Measurements from ENCODE around the gene OXER1. TPM values are rescaled to one million over a fixed set of nuclear protein-coding genes. Genes with fewer than 3 reads are reported as not detected.

Gene OXER1
- total and polyA plus RNA-seq, 4 donors, result 2.2 to 8.1 (median 6.7) TPM

DNA sequence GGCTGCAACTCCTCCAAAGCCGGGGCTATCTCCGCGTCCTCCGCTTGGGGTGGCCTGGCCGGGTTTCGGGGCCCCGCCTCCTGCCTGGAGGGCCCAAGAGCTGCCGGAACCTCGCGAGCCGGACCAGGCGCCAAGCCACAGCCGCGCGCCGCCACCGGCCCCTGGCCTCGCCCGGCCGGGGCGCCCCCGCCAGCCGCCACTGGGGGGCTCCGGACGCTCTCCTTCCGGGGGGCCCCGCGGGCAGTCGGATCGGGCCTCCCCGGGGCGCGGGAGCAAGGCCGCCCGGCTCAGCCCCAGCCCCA lies 45.8 kb upstream of the OXER1 start:
- H3K4me3 ChIP-seq (ENCODE audit: low read depth in 1 of 3, low read length in 3 of 3), result peak overlapping the region; percentile 11 to 84 (median 51)
- no peaks in the 10 kb centered on the region for H3K27me3 ChIP-seq (ENCODE audit: control insufficient read depth in 4 of 4, insufficient read depth in 4 of 4, low read length in 3 of 4)
- no peaks in the 10 kb centered on the region for H3K9me3 ChIP-seq (ENCODE audit: control insufficient read depth in 4 of 4, low read length in 3 of 4)
- peak overlapping the region; percentile 99 to 100 for H3K27ac ChIP-seq (ENCODE audit: low read depth in 1 of 2, low read length in 2 of 2)
- WGBS, result under 1% methylated on average over 35 of the region's 35 CpGs
- no peak for TF ChIP-seq GABPA (IDR thresholded peaks at IDR 0.05 in 1 of 2, conservative IDR thresholded peaks at IDR 0.05 in 1 of 2)
- TF ChIP-seq, protein P1, sequence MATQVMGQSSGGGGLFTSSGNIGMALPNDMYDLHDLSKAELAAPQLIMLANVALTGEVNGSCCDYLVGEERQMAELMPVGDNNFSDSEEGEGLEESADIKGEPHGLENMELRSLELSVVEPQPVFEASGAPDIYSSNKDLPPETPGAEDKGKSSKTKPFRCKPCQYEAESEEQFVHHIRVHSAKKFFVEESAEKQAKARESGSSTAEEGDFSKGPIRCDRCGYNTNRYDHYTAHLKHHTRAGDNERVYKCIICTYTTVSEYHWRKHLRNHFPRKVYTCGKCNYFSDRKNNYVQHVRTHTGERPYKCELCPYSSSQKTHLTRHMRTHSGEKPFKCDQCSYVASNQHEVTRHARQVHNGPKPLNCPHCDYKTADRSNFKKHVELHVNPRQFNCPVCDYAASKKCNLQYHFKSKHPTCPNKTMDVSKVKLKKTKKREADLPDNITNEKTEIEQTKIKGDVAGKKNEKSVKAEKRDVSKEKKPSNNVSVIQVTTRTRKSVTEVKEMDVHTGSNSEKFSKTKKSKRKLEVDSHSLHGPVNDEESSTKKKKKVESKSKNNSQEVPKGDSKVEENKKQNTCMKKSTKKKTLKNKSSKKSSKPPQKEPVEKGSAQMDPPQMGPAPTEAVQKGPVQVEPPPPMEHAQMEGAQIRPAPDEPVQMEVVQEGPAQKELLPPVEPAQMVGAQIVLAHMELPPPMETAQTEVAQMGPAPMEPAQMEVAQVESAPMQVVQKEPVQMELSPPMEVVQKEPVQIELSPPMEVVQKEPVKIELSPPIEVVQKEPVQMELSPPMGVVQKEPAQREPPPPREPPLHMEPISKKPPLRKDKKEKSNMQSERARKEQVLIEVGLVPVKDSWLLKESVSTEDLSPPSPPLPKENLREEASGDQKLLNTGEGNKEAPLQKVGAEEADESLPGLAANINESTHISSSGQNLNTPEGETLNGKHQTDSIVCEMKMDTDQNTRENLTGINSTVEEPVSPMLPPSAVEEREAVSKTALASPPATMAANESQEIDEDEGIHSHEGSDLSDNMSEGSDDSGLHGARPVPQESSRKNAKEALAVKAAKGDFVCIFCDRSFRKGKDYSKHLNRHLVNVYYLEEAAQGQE (IDR thresholded peaks at IDR 0.05), result no peak
- TF ChIP-seq SP1 (IDR thresholded peaks at IDR 0.05), result peak; percentile 16
- peak; percentile 5 for TF ChIP-seq YY1 (IDR thresholded peaks at IDR 0.05)
- no peak for TF ChIP-seq NR2F2 (IDR thresholded peaks at IDR 0.05)
- TF ChIP-seq, protein P2, sequence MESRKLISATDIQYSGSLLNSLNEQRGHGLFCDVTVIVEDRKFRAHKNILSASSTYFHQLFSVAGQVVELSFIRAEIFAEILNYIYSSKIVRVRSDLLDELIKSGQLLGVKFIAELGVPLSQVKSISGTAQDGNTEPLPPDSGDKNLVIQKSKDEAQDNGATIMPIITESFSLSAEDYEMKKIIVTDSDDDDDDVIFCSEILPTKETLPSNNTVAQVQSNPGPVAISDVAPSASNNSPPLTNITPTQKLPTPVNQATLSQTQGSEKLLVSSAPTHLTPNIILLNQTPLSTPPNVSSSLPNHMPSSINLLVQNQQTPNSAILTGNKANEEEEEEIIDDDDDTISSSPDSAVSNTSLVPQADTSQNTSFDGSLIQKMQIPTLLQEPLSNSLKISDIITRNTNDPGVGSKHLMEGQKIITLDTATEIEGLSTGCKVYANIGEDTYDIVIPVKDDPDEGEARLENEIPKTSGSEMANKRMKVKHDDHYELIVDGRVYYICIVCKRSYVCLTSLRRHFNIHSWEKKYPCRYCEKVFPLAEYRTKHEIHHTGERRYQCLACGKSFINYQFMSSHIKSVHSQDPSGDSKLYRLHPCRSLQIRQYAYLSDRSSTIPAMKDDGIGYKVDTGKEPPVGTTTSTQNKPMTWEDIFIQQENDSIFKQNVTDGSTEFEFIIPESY (IDR thresholded peaks at IDR 0.05), result no peak
- TF ChIP-seq, protein P3, sequence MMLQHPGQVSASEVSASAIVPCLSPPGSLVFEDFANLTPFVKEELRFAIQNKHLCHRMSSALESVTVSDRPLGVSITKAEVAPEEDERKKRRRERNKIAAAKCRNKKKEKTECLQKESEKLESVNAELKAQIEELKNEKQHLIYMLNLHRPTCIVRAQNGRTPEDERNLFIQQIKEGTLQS (IDR thresholded peaks at IDR 0.05), result no peak
- TF ChIP-seq HNF4A (conservative IDR thresholded peaks at IDR 0.05), result no peak
- TF ChIP-seq, protein P4, sequence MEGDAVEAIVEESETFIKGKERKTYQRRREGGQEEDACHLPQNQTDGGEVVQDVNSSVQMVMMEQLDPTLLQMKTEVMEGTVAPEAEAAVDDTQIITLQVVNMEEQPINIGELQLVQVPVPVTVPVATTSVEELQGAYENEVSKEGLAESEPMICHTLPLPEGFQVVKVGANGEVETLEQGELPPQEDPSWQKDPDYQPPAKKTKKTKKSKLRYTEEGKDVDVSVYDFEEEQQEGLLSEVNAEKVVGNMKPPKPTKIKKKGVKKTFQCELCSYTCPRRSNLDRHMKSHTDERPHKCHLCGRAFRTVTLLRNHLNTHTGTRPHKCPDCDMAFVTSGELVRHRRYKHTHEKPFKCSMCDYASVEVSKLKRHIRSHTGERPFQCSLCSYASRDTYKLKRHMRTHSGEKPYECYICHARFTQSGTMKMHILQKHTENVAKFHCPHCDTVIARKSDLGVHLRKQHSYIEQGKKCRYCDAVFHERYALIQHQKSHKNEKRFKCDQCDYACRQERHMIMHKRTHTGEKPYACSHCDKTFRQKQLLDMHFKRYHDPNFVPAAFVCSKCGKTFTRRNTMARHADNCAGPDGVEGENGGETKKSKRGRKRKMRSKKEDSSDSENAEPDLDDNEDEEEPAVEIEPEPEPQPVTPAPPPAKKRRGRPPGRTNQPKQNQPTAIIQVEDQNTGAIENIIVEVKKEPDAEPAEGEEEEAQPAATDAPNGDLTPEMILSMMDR (IDR thresholded peaks at IDR 0.05; ENCODE audit: low read depth, low read length, missing input control), result peak; percentile 33
- TF ChIP-seq EGR1 (IDR thresholded peaks at IDR 0.05; ENCODE audit: low read depth in 2 of 2), result no peak
- TF ChIP-seq, protein P5, sequence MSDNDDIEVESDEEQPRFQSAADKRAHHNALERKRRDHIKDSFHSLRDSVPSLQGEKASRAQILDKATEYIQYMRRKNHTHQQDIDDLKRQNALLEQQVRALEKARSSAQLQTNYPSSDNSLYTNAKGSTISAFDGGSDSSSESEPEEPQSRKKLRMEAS (IDR thresholded peaks at IDR 0.05), result no peak
- no peak for TF ChIP-seq RXRA (IDR thresholded peaks at IDR 0.05)
- no peak for TF ChIP-seq JUND (IDR thresholded peaks at IDR 0.05)
- peak in 1 of 2 donors; percentile 14 for TF ChIP-seq RAD21 (IDR thresholded peaks at IDR 0.05)
- no peak for TF ChIP-seq HNF4G (IDR thresholded peaks at IDR 0.05)
- no peak for TF ChIP-seq TAF1 (conservative IDR thresholded peaks at IDR 0.05)
- TF ChIP-seq FOXA1 (IDR thresholded peaks at IDR 0.05), result no peak
- H3K9ac ChIP-seq (ENCODE audit: low read depth in 1 of 2, low read length in 2 of 2), result peak overlapping the region; percentile 68 to 89
- peaks cover 0 to 14% (median 8%) of the 10 kb centered on the region in 4 donors for H3K4me1 ChIP-seq (ENCODE audit: control insufficient read depth in 4 of 4, insufficient read depth in 4 of 4, low read length in 3 of 4)
- DNase-seq (ENCODE audit: low spot score), result peak; percentile 85
- H3K36me3 ChIP-seq (ENCODE audit: control insufficient read depth in 4 of 4, insufficient read depth in 3 of 4, low read depth in 1 of 4, low read length in 3 of 4), result no peaks in the 10 kb centered on the region

All from liver (tissue), 9 donors.